SK-N-SH (cell line): ENCODE data around the gene TMTC2. TPM values are rescaled to one million over a fixed set of nuclear protein-coding genes. Genes with fewer than 3 reads are reported as not detected.

Source experiments
- CTCF ChIA-PET: fragments of 300-600, 350-600 bp; formaldehyde crosslinking; extraction: SDS; loops from one replicate; lab custom pipeline; 2021; lab: Yijun Ruan, JAX
- POLR2A ChIA-PET: fragments of 350-600 bp; sonication (Branson Sonifier 250); formaldehyde crosslinking; extraction: SDS; loops from one replicate; lab custom pipeline; 2020; ENCODE audit warnings: antibody characterized with exemption, inconsistent platforms; lab: Yijun Ruan, JAX
- DNase-seq: peaks from one replicate; pipeline ENCODE4 v3.0.0; 2012
- H2AFZ ChIP-seq: fragments of 200-600 bp; sonication (generic); 2 replicates; pipeline ENCODE4 v1.8.1; 2016; ENCODE audit warnings: antibody characterized with exemption, mild to moderate bottlenecking, low read depth
- H3F3A ChIP-seq: fragments of 200-600 bp; sonication (generic); replicated peaks from 2 replicates; pipeline ENCODE3; 2016; ENCODE audit warnings: antibody characterized with exemption, mild to moderate bottlenecking; ENCODE audit not compliant: insufficient read depth
- H3K27ac ChIP-seq, 2 experiments: fragments of 200-500 bp in 1 of 2; fragments of 200-600 bp in 1 of 2; sonication (Bioruptor generic) in 1 of 2; sonication (generic), shearing (Covaris generic) in 1 of 2; 2 replicates each; pipeline versions ENCODE4 v1.5.1 to v1.6.1; 2014 to 2016; ENCODE audit warnings: low read depth in 2 of 2, inconsistent platforms in 1 of 2, low read length in 1 of 2, mild to moderate bottlenecking in 1 of 2, mixed read lengths in 1 of 2
- H3K27me3 ChIP-seq: fragments of 200-600 bp; sonication (generic), shearing (Covaris generic); 2 replicates; pipeline ENCODE4 v1.6.1; 2016; ENCODE audit warnings: mixed run types; ENCODE audit not compliant: insufficient read depth
- H3K36me3 ChIP-seq, 2 experiments: fragments of 200-500 bp in 1 of 2; fragments of 200-600 bp in 1 of 2; sonication (Bioruptor generic) in 1 of 2; sonication (generic) in 1 of 2; replicated peaks in 1 of 2; 2 replicates each; pipeline versions ENCODE3 to v1.5.1; 2014 to 2016; ENCODE audit warnings: low read length in 1 of 2, mild to moderate bottlenecking in 1 of 2; ENCODE audit not compliant: insufficient read depth in 2 of 2, control insufficient read depth in 1 of 2
- H3K4me1 ChIP-seq, 2 experiments: fragments of 200-500 bp in 1 of 2; fragments of 200-600 bp in 1 of 2; sonication (Bioruptor generic) in 1 of 2; sonication (generic), shearing (Covaris generic) in 1 of 2; 2 replicates each; pipeline versions ENCODE4 v1.5.1 to v1.6.1; 2014 to 2016; ENCODE audit warnings: low read depth in 1 of 2, low read length in 1 of 2, mixed run types in 1 of 2; ENCODE audit not compliant: insufficient read depth in 2 of 2, control insufficient read depth in 1 of 2
- H3K4me2 ChIP-seq: fragments of 200-600 bp; sonication (generic), shearing (Covaris generic); 2 replicates; pipeline ENCODE4 v1.6.1; 2017; ENCODE audit warnings: mixed run types
- H3K4me3 ChIP-seq, 2 experiments: fragments of 200-500 bp in 1 of 2; fragments of 200-600 bp in 1 of 2; sonication (Bioruptor generic) in 1 of 2; sonication (generic), shearing (Covaris generic) in 1 of 2; 2 replicates each; pipeline versions ENCODE4 v1.5.1 to v1.8.1; 2014 to 2016; ENCODE audit warnings: low read depth in 2 of 2, inconsistent platforms in 1 of 2, low read length in 1 of 2, mild to moderate bottlenecking in 1 of 2, mixed read lengths in 1 of 2, moderate library complexity in 1 of 2
- H3K79me2 ChIP-seq: fragments of 200-600 bp; sonication (generic); 2 replicates; pipeline ENCODE4 v1.8.1; 2017; ENCODE audit warnings: mild to moderate bottlenecking; ENCODE audit not compliant: insufficient read depth
- H3K9ac ChIP-seq: fragments of 200-600 bp; sonication (generic); 2 replicates; pipeline ENCODE4 v1.6.1; 2017; ENCODE audit warnings: mixed run types
- H3K9me2 ChIP-seq: fragments of 200-600 bp; sonication (generic); 2 replicates; pipeline ENCODE4 v1.6.1; 2017; ENCODE audit warnings: mixed run types
- H3K9me3 ChIP-seq: fragments of 200-600 bp; sonication (generic); 2 replicates; pipeline ENCODE4 v1.6.1; 2017; ENCODE audit warnings: mixed run types, mild to moderate bottlenecking, moderate library complexity
- H4K20me1 ChIP-seq: fragments of 200-600 bp; sonication (generic); 2 replicates; pipeline ENCODE4 v1.6.1; 2017; ENCODE audit warnings: mild to moderate bottlenecking, mixed run types; ENCODE audit not compliant: insufficient read depth
- CTCF ChIP-seq: fragments of 200-600 bp; sonication (generic); IDR thresholded peaks from 2 replicates; pipeline ENCODE4 v1.6.1; 2017; ENCODE audit warnings: antibody characterized with exemption, mild to moderate bottlenecking, moderate library complexity
- ELF1 ChIP-seq: IDR thresholded peaks from 2 replicates; pipeline ENCODE4 v1.4.0; 2012
- EP300 ChIP-seq, 2 experiments: IDR thresholded peaks; 2 replicates each; pipeline versions ENCODE4 v1.4.0 to v1.6.1; 2012; ENCODE audit warnings: borderline replicate concordance in 1 of 2, low read depth in 1 of 2, low read length in 1 of 2
- EZH2phosphoT487 ChIP-seq: fragments of 200-600 bp; sonication (generic); IDR thresholded peaks from 2 replicates; pipeline ENCODE4 v1.6.1; 2017; ENCODE audit warnings: low read depth, mixed run types, mild to moderate bottlenecking, antibody characterized with exemption, moderate library complexity, borderline replicate concordance
- GATA2 ChIP-seq: sonication (generic); formaldehyde crosslinking; IDR thresholded peaks from 2 replicates; pipeline ENCODE4 v1.5.0; 2020; ENCODE audit warnings: mild to moderate bottlenecking, missing genetic modification reagents
- MXI1 ChIP-seq: IDR thresholded peaks from 2 replicates; pipeline ENCODE4 v1.6.1; 2012; ENCODE audit warnings: mild to moderate bottlenecking, low read depth, low read length, improper control_type of control experiment
- NFIC ChIP-seq: IDR thresholded peaks from 2 replicates; pipeline ENCODE4 v1.4.0; 2012; ENCODE audit warnings: borderline replicate concordance
- POLR2AphosphoS5 ChIP-seq: IDR thresholded peaks from 2 replicates; pipeline ENCODE4 v1.6.1; 2012; ENCODE audit warnings: low read depth, low read length
- RCOR1 ChIP-seq: fragments of 150-350 bp; IDR thresholded peaks from 2 replicates; pipeline ENCODE4 v1.6.1; 2017; ENCODE audit warnings: antibody characterized with exemption, low read length
- RFX5 ChIP-seq: IDR thresholded peaks from 2 replicates; pipeline ENCODE4 v1.6.1; 2012; ENCODE audit warnings: mild to moderate bottlenecking, improper control_type of control experiment, low read length
- SIN3A ChIP-seq: IDR thresholded peaks from 2 replicates; pipeline ENCODE4 v1.6.1; 2012; ENCODE audit warnings: low read depth, mild to moderate bottlenecking, low read length, moderate library complexity, borderline replicate concordance
- SMC3 ChIP-seq: IDR thresholded peaks from 2 replicates; pipeline ENCODE4 v1.6.1; 2012; ENCODE audit warnings: low read depth, low read length, improper control_type of control experiment
- TCF12 ChIP-seq: IDR thresholded peaks from 2 replicates; pipeline ENCODE4 v1.4.0; 2012
- TEAD4 ChIP-seq: IDR thresholded peaks from 2 replicates; pipeline ENCODE4 v1.4.0; 2012; ENCODE audit warnings: mild to moderate bottlenecking, borderline replicate concordance; ENCODE audit not compliant: insufficient read depth
- USF1 ChIP-seq: IDR thresholded peaks from 2 replicates; pipeline ENCODE4 v1.4.0; 2012; ENCODE audit warnings: low read depth, borderline replicate concordance
- USF2 ChIP-seq: fragments of 150-350 bp; IDR thresholded peaks from 2 replicates; pipeline ENCODE4 v1.6.1; 2017; ENCODE audit warnings: antibody characterized with exemption, low read length, low read depth, borderline replicate concordance
- YY1 ChIP-seq: IDR thresholded peaks from 2 replicates; pipeline ENCODE4 v1.4.0; 2012; ENCODE audit warnings: low read depth, mild to moderate bottlenecking
- WGBS: methylation state at CpG from one replicate; pipeline ENCODE4 v1.1.6; 2017; ENCODE audit warnings: low lambda C conversion rate; 5-methylcytosine and 5-hydroxymethylcytosine counted together
- polyA plus RNA-seq, 3 experiments: library from polyadenylated mRNA; depleted of rRNA; stranded (reverse); fragments of >200 nt; gene quantifications; 2 replicates each; pipeline ENCODE4 v1.2.3, GENCODE V29; 2012
- TF ChIP-seq, protein P1 (sequence below): IDR thresholded peaks from 2 replicates; pipeline ENCODE4 v1.4.0; 2012; ENCODE audit warnings: low read depth
- TF ChIP-seq, protein P2 (sequence below): IDR thresholded peaks from 2 replicates; pipeline ENCODE4 v1.6.1; 2012; ENCODE audit warnings: mild to moderate bottlenecking, low read depth, low read length, moderate library complexity

Gene TMTC2
- polyA plus RNA-seq, 1 of the 3 experiments (the other 2 are of a cell fraction), result 4.1 TPM

DNA sequence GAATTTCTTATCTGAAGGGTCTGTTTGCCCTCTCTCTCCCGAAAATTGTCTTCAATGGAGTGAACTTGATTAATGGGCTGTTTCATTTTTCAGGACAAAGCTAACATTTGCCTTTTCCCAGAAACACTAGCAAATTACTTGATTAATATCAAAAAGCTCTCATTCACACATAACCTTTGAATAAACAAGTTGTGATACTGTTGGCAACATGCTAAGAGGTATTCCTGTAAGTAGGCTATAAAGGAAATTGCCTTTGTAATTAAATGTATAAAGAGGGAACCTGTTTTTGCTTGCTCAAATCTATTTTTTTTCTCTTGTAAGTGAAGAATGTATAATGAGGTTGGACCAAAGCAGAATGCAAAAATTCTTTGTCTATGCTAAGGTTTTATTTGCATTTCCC is 457.2 kb downstream of the TMTC2 start (continued):
- TF ChIP-seq MXI1, result no peak
- TF ChIP-seq TCF12, result no peak
- TF ChIP-seq CTCF, result no peak
- no peak for TF ChIP-seq USF1
- TF ChIP-seq TEAD4, result no peak

GRCh38 chr12:83145325-83145840 is 458.7 kb downstream of the TMTC2 start:
- H3K4me1 ChIP-seq, result no peaks in the 10 kb centered on the region
- H3K79me2 ChIP-seq, result no peaks in the 10 kb centered on the region
- H4K20me1 ChIP-seq, result no peaks in the 10 kb centered on the region
- H3K9me2 ChIP-seq, result no peaks in the 10 kb centered on the region
- H3K9me3 ChIP-seq, result no peaks in the 10 kb centered on the region
- no peak overlapping the region for H3K4me3 ChIP-seq
- WGBS, result 92% methylated on average over 2 of the region's 2 CpGs
- CTCF ChIA-PET, result no interaction called here
- no peaks in the 10 kb centered on the region for H3F3A ChIP-seq
- H3K27ac ChIP-seq, result no peak overlapping the region
- no peak for TF ChIP-seq SMC3
- TF ChIP-seq RCOR1, result no peak
- no peak for TF ChIP-seq ELF1
- TF ChIP-seq NFIC, result no peak
- no peak for TF ChIP-seq USF2
- no peaks in the 10 kb centered on the region for H3K36me3 ChIP-seq
- no peak overlapping the region for H3K9ac ChIP-seq
- H3K27me3 ChIP-seq, result no peaks in the 10 kb centered on the region
- POLR2A ChIA-PET, result no interaction called here
- no peak overlapping the region for H2AFZ ChIP-seq
- H3K4me2 ChIP-seq, result no peak overlapping the region
- DNase-seq, result no peak

GRCh38 chr12:83147341-83147740 is 460.6 kb downstream of the TMTC2 start:
- DNase-seq, result no peak
- POLR2A ChIA-PET, result no interaction called here
- Histone ChIP-seq H3K36me3 (no peaks in the 10 kb centered on the region), H3K27ac (no peak overlapping the region), H3K9me3 (no peaks in the 10 kb centered on the region), H3K27me3 (no peaks in the 10 kb centered on the region), H3K4me2 (no peak overlapping the region), H3K79me2 (no peaks in the 10 kb centered on the region), H3K9me2 (no peaks in the 10 kb centered on the region), H3K4me3 (no peak overlapping the region), H3K9ac (no peak overlapping the region), H3F3A (no peaks in the 10 kb centered on the region), H2AFZ (no peak overlapping the region), H3K4me1 (peaks cover 0 to 3% of the 10 kb centered on the region in 2 experiments; a peak in 1 of 4 replicates), H4K20me1 (no peaks in the 10 kb centered on the region)
- CTCF ChIA-PET, result no interaction called here
- 62% methylated on average over 2 of the region's 2 CpGs for WGBS
- TF ChIP-seq GATA2 (no peak), RFX5 (no peak), EZH2phosphoT487 (no peak), ELF1 (no peak), USF2 (no peak), EP300 (IDR thresholded peaks at IDR 0.05; ENCODE audit: borderline replicate concordance in 1 of 2, low read depth in 1 of 2, low read length in 1 of 2) (no peak), SIN3A (no peak), YY1 (no peak), TEAD4 (no peak), POLR2AphosphoS5 (no peak)
- TF ChIP-seq, protein P1, sequence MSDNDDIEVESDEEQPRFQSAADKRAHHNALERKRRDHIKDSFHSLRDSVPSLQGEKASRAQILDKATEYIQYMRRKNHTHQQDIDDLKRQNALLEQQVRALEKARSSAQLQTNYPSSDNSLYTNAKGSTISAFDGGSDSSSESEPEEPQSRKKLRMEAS, result no peak
- TF ChIP-seq, protein P2, sequence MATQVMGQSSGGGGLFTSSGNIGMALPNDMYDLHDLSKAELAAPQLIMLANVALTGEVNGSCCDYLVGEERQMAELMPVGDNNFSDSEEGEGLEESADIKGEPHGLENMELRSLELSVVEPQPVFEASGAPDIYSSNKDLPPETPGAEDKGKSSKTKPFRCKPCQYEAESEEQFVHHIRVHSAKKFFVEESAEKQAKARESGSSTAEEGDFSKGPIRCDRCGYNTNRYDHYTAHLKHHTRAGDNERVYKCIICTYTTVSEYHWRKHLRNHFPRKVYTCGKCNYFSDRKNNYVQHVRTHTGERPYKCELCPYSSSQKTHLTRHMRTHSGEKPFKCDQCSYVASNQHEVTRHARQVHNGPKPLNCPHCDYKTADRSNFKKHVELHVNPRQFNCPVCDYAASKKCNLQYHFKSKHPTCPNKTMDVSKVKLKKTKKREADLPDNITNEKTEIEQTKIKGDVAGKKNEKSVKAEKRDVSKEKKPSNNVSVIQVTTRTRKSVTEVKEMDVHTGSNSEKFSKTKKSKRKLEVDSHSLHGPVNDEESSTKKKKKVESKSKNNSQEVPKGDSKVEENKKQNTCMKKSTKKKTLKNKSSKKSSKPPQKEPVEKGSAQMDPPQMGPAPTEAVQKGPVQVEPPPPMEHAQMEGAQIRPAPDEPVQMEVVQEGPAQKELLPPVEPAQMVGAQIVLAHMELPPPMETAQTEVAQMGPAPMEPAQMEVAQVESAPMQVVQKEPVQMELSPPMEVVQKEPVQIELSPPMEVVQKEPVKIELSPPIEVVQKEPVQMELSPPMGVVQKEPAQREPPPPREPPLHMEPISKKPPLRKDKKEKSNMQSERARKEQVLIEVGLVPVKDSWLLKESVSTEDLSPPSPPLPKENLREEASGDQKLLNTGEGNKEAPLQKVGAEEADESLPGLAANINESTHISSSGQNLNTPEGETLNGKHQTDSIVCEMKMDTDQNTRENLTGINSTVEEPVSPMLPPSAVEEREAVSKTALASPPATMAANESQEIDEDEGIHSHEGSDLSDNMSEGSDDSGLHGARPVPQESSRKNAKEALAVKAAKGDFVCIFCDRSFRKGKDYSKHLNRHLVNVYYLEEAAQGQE, result no peak
